ENCODE measurements around the gene TMEM108. TPM values are rescaled to one million over a fixed set of nuclear protein-coding genes. Genes with fewer than 3 reads are reported as not detected.

TMEM108 gene
- total and polyA plus RNA-seq, 12 donors = 0.40 to 4.0 (median 1.5) TPM

- no peaks in the 10 kb centered on the region for H3K9me3 ChIP-seq
- no peak for DNase-seq
- WGBS, 2 donors = 70 to 71% methylated on average over 2 of the region's 2 CpGs
- no peak overlapping the region for H3K4me3 ChIP-seq
- no peak for ATAC-seq
- no peak for TF ChIP-seq CTCF (IDR thresholded peaks at IDR 0.05)
- intact Hi-C loops (cut with DNase I) = no loop called here
- H3K27ac ChIP-seq = no peak overlapping the region
- H3K36me3 ChIP-seq = no peaks in the 10 kb centered on the region
- H3K4me1 ChIP-seq = peaks cover 0 to 13% (median 0%) of the 10 kb centered on the region in 9 donors
- H3K27me3 ChIP-seq = peaks cover 0 to 40% (median 26%) of the 10 kb centered on the region in 7 donors
These were observed 370.8 kb downstream of the TMEM108 start for GRCh38 chr3:133408961-133409360.

GRCh38 chr3:133410191-133410892 lies 372.2 kb downstream of the TMEM108 start:
- no peak for ATAC-seq
- no peak for DNase-seq
- Histone ChIP-seq H3K27ac (no peak overlapping the region), H3K4me3 (no peak overlapping the region), H3K9me3 (no peaks in the 10 kb centered on the region), H3K27me3 (peaks cover 0 to 35% (median 26%) of the 10 kb centered on the region in 7 donors), H3K4me1 (peaks cover 0 to 13% (median 0%) of the 10 kb centered on the region in 9 donors), H3K36me3 (no peaks in the 10 kb centered on the region)
- WGBS, 2 donors = 71% methylated on average over 17 of the region's 17 CpGs
- TF ChIP-seq CTCF (IDR thresholded peaks at IDR 0.05) = no peak
- intact Hi-C loops (cut with DNase I) = no loop called here

- H3K36me3 ChIP-seq = no peaks in the 10 kb centered on the region
- H3K9me3 ChIP-seq = no peaks in the 10 kb centered on the region
- peak overlapping the region in 1 of 10 donors; percentile 52 for H3K27ac ChIP-seq
- H3K27me3 ChIP-seq = peaks cover 0 to 27% (median 19%) of the 10 kb centered on the region in 7 donors
- intact Hi-C loops (cut with DNase I) = no loop called here
- DNase-seq = no peak
- H3K4me1 ChIP-seq = peaks cover 0 to 13% (median 0%) of the 10 kb centered on the region in 9 donors
- ATAC-seq = peak in 4 of 8 donors; percentile 21 to 60 (median 46)
- no peak for TF ChIP-seq CTCF (IDR thresholded peaks at IDR 0.05)
- peak overlapping the region in 3 of 10 donors; percentile 11 to 38 (median 24) for H3K4me3 ChIP-seq
- 59 to 64% methylated on average over 26 of the region's 26 CpGs for WGBS, 2 donors
These were observed 374.3 kb downstream of the TMEM108 start for GRCh38 chr3:133412183-133413132.
